Mucosa of stomach (tissue), 1 donor: ENCODE data around the gene LIME1.

Experiments used
- H3K27me3 ChIP-seq: one replicate; pipeline ENCODE4 v1.7.0; 2013; ENCODE audit warnings: mild to moderate bottlenecking, low read length; ENCODE audit not compliant: control insufficient read depth, insufficient read depth
- H3K36me3 ChIP-seq: one replicate; pipeline ENCODE4 v1.7.0; 2013; ENCODE audit warnings: low read length; ENCODE audit not compliant: control insufficient read depth, insufficient read depth
- H3K4me1 ChIP-seq: one replicate; pipeline ENCODE4 v1.7.0; 2013; ENCODE audit warnings: mild to moderate bottlenecking, low read length; ENCODE audit not compliant: control insufficient read depth, insufficient read depth
- H3K4me3 ChIP-seq: one replicate; pipeline ENCODE4 v1.7.0; 2013; ENCODE audit warnings: low read length
- H3K9ac ChIP-seq: one replicate; pipeline ENCODE4 v1.7.0; 2013; ENCODE audit warnings: mild to moderate bottlenecking, low read length, moderate library complexity
- H3K9me3 ChIP-seq: one replicate; pipeline ENCODE4 v1.7.0; 2013; ENCODE audit warnings: mild to moderate bottlenecking, low read length, moderate library complexity; ENCODE audit not compliant: control insufficient read depth
- donor health status: Pancreatic carcinoma.

Gene LIME1

DNA sequence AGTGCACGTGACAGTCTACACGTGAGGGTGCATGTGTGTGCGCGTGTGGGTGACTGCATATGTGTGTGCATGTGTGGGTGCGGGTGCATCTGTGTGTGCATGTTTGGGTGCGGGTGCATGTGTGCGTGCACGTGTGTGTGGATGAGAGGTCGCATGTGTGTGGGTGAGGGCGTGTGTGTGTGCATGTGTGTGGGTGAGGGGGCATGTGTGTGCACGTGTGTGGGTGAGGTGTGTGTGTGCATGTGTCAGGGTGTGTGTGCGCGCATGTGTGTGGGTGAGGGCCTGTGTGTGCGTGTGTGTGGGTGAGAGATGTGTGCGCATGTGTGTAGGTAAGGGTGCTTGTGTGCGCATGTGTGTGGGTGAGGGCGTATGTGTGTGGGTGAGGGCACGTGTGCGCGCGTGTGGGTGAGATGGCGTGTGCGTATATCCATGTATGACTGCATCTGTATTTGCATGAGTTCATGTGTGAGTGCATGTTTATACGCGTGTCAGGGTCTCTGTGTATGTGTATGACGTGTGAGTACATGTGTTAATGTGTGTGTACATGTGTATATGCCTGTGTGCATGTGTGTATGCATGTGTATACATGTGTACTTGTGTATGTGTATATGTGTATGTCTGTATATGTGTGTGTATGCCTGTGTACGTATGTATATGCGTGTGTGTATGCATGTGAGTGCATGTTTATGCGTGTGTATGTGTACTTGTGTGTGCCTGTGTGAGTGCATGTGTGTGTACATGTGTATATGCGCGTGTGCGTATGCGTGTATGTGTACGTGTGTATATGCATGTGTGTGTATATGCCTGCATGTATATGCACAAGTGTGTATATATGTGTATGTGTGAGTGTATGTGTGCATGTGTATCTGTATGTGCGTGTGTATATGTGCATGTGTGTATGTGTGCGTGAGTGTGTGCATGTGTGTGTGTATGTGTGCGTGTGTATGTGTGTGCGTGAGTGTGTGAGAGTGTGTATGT lies 4.1 kb upstream of the LIME1 start:
- Histone ChIP-seq H3K9ac (no peak overlapping the region), H3K4me3 (no peak overlapping the region), H3K36me3 (peaks cover 6% of the 10 kb centered on the region), H3K9me3 (no peaks in the 10 kb centered on the region), H3K4me1 (peaks cover 19% of the 10 kb centered on the region), H3K27me3 (no peaks in the 10 kb centered on the region)

DNA sequence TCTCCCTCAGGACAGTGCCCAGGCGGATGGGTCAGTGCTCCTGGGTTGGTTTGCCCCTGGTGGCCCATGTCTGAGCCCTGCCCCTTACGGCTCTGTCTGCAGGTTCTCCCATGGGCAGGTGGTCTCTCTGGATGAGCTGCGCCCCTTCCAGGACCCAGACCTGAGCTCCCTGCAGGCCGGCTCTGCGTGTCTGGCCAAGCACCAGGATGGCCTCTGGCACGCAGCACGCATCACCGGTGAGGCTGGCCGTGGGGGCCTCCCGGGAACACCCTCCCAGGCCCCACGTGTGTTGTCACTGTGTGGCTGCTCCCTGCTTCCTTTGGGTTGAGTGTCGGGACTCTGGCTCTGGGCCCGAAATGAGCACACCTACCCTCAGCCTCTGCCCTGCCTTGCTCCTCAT lies 3.3 kb upstream of the LIME1 start:
- H3K4me1 ChIP-seq, result peaks cover 21% of the 10 kb centered on the region
- no peak overlapping the region for H3K9ac ChIP-seq
- no peaks in the 10 kb centered on the region for H3K27me3 ChIP-seq
- H3K9me3 ChIP-seq, result no peaks in the 10 kb centered on the region
- H3K36me3 ChIP-seq, result peaks cover 6% of the 10 kb centered on the region
- no peak overlapping the region for H3K4me3 ChIP-seq

DNA sequence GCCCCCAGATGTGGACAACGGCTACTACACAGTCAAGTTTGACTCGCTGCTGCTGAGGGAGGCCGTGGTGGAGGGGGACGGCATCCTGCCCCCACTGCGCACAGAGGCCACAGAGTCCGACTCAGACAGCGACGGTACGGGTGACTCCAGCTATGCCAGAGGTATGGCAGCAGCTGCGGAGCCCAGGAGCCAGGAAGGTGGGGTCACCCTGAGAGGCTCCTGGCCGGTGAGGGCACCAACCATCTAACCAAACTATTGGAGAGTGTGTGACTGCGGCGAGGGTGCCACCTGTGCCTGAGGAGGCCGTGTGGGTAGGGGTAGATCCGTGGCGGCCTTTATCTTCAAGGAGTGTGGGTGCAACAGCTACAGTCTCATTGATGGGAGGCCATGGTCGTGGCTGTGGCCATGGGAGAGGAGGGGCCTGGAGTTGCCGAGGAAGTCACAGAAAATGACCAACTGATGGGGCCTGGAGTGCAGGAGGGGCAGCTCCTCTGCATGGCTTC lies 2.8 kb upstream of the LIME1 start:
- peaks cover 26% of the 10 kb centered on the region for H3K4me1 ChIP-seq

DNA sequence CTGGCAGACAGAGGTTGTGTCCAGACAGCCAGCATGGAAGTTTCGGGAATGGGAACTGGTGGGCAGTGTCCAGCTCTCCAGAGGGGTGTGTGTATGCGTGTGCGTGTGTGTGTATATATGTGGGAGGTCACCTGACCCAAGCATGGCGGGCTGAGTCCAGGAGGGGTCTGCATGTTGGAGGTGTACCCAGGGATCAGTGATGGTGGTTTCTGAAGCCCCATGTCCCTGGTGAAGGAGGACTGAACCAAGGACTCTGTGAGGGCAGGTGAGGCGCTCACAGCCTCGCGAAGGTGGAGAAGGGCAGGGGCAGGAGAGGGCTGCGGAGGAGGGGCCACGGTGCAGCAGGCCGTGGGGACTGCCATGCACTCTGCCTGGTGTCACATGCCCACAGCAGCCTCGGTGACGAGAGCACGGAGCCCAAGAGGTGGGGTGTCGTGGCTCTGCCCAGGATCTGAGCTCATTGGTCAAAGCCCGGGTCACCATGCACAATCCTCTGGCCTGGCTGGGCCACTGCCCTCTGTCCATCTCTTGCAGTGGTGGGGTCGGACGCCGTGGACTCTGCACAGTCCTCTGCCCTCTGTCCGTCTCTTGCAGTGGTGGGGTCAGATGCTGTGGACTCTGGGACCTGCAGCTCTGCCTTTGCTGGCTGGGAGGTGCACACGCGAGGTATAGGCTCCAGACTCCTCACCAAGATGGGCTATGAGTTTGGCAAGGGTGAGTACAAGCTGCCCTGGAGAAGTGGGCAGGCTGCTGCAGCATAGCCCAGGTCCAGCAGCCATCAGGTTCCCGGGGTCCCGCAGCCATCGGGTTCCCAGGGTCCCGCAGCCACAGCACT lies 2.1 kb upstream of the LIME1 start:
- Histone ChIP-seq H3K4me3 (no peak overlapping the region), H3K36me3 (peaks cover 6% of the 10 kb centered on the region), H3K4me1 (peaks cover 31% of the 10 kb centered on the region)

More for the DNA sequence above, 2.8 kb upstream of the LIME1 start:
- no peak overlapping the region for H3K4me3 ChIP-seq
- H3K9ac ChIP-seq, result no peak overlapping the region
- H3K9me3 ChIP-seq, result no peaks in the 10 kb centered on the region
- H3K36me3 ChIP-seq, result peaks cover 6% of the 10 kb centered on the region
- no peaks in the 10 kb centered on the region for H3K27me3 ChIP-seq

DNA sequence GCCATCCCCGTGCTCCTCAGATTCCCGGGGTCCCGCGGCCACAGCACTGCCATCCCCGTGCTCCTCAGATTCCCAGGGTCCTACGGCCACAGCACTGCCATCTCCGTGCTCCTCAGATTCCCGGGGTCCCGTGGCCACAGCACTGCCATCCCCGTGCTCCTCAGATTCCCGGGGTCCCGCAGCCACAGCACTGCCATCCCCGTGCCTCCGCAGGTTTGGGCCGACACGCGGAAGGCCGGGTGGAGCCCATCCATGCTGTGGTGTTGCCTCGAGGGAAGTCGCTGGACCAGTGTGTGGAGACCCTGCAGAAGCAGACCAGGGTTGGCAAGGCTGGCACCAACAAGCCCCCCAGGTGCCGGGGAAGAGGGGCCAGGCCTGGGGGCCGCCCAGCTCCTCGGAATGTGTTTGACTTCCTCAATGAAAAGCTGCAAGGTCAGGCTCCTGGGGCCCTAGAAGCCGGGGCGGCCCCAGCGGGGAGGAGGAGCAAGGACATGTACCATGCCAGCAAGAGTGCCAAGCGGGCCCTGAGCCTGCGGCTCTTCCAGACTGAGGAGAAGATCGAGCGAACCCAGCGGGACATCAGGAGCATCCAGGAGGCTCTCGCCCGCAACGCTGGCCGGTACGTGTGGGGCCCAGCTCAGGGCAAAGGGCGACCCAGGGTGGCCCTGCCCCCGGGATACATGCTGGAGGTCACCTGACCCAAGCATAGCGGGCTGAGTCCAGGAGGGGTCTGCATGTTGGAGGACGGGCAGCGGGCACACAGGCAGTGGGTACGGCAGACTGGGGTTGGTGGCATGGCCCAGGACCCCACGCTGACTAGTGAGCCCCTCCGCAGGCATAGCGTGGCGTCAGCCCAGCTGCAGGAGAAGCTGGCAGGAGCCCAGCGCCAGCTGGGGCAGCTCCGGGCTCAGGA lies 1.3 kb upstream of the LIME1 start:
- no peaks in the 10 kb centered on the region for H3K27me3 ChIP-seq
- H3K4me3 ChIP-seq, result no peak overlapping the region
- H3K4me1 ChIP-seq, result peaks cover 31% of the 10 kb centered on the region
- no peaks in the 10 kb centered on the region for H3K9me3 ChIP-seq
- H3K9ac ChIP-seq, result no peak overlapping the region
- peaks cover 6% of the 10 kb centered on the region for H3K36me3 ChIP-seq

More for the DNA sequence above, 2.1 kb upstream of the LIME1 start:
- Histone ChIP-seq H3K27me3 (no peaks in the 10 kb centered on the region), H3K9ac (no peak overlapping the region), H3K9me3 (no peaks in the 10 kb centered on the region)

DNA sequence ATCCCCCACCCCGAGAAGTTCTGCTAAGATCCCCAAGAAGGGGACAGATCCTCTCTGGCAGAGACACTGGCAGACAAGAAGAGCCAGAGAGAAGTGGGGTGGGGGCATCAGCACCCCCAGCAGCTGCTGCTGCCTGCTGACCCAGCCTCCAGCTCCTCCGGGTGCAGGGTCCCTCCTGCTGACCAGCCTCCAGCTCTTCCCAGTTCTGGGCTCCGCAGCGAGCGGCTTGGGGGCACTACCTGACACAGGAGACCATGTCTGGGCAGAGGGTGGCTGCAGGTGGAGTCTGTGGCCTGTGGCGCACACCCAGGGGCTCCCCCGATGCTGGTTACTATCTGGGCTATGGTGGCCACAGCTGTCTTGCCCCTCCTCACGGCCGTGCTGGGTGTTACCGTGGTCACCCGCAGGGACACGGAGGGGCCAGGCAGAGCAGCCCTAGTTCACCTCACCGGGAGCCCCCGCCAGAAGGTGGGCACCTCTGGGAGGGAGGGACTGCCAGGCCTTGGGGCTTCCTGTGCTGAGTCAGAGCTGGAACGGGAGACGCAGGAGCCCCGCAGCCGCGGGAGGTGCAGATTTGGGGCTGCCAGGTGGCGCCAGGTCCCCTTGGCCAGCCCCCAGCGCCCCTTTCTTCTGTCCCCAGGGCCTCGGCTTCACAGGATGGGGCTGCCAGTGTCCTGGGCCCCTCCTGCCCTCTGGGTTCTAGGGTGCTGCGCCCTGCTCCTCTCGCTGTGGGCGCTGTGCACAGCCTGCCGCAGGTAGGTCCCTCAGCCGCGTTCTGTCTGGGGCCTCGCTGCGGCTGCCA lies 630 bp downstream of the LIME1 start:
- peak overlapping the region; percentile 9 for H3K4me3 ChIP-seq
- peaks cover 6% of the 10 kb centered on the region for H3K36me3 ChIP-seq
- H3K9ac ChIP-seq, result peak overlapping the region; percentile 64
- H3K9me3 ChIP-seq, result no peaks in the 10 kb centered on the region
- H3K4me1 ChIP-seq, result peaks cover 47% of the 10 kb centered on the region
- no peaks in the 10 kb centered on the region for H3K27me3 ChIP-seq

DNA sequence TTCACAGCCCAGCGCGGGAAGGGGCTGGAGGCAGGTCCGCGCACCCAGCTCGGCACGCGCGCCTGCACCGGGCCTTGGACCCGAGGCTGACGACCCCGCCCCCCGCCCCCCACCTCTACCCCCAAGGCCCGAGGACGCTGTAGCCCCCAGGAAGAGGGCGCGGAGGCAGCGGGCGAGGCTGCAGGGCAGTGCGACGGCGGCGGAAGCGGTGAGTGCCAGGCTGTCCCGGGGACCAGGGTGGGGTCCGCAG lies 1.2 kb downstream of the LIME1 start:
- Histone ChIP-seq H3K36me3 (peaks cover 6% of the 10 kb centered on the region), H3K4me3 (no peak overlapping the region), H3K9ac (no peak overlapping the region), H3K27me3 (no peaks in the 10 kb centered on the region), H3K4me1 (peaks cover 47% of the 10 kb centered on the region), H3K9me3 (no peaks in the 10 kb centered on the region)

DNA sequence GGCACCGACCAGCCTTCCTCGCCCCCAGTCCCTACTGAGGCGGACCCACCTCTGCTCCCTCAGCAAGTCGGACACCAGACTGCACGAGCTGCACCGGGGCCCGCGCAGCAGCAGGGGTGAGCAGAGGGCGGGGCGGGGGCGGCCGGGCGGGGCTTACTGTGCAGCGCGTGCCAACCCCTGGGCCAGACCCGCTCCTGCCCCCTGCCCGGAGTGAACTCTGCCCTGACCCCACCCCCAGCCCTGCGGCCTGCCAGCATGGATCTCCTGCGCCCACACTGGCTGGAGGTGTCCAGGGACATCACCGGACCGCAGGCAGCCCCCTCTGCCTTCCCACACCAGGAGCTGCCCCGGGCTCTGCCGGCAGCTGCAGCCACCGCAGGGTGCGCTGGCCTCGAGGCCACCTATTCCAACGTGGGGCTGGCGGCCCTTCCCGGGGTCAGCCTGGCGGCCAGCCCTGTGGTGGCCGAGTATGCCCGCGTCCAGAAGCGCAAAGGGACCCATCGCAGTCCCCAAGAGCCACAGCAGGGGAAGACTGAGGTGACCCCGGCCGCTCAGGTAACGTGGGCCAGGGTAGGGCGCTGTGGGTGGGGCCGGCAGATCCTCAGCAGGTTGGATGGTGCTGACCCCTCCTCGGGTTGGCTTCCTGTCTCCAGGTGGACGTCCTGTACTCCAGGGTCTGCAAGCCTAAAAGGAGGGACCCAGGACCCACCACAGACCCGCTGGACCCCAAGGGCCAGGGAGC lies 1.7 kb downstream of the LIME1 start:
- Histone ChIP-seq H3K27me3 (no peaks in the 10 kb centered on the region), H3K4me3 (no peak overlapping the region), H3K4me1 (peaks cover 47% of the 10 kb centered on the region), H3K36me3 (peaks cover 6% of the 10 kb centered on the region), H3K9ac (peak overlapping the region; percentile 3), H3K9me3 (no peaks in the 10 kb centered on the region)

DNA sequence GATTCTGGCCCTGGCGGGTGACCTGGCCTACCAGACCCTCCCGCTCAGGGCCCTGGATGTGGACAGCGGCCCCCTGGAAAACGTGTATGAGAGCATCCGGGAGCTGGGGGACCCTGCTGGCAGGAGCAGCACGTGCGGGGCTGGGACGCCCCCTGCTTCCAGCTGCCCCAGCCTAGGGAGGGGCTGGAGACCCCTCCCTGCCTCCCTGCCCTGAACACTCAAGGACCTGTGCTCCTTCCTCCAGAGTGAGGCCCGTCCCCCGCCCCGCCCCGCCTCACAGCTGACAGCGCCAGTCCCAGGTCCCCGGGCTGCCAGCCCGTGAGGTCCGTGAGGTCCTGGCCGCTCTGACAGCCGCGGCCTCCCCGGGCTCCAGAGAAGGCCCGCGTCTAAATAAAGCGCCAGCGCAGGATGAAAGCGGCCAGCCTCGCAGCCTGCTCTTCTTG lies 2.2 kb downstream of the LIME1 start:
- Histone ChIP-seq H3K9ac (peak overlapping the region; percentile 50), H3K4me1 (peaks cover 47% of the 10 kb centered on the region), H3K27me3 (no peaks in the 10 kb centered on the region), H3K36me3 (peaks cover 5% of the 10 kb centered on the region), H3K9me3 (no peaks in the 10 kb centered on the region), H3K4me3 (no peak overlapping the region)

DNA sequence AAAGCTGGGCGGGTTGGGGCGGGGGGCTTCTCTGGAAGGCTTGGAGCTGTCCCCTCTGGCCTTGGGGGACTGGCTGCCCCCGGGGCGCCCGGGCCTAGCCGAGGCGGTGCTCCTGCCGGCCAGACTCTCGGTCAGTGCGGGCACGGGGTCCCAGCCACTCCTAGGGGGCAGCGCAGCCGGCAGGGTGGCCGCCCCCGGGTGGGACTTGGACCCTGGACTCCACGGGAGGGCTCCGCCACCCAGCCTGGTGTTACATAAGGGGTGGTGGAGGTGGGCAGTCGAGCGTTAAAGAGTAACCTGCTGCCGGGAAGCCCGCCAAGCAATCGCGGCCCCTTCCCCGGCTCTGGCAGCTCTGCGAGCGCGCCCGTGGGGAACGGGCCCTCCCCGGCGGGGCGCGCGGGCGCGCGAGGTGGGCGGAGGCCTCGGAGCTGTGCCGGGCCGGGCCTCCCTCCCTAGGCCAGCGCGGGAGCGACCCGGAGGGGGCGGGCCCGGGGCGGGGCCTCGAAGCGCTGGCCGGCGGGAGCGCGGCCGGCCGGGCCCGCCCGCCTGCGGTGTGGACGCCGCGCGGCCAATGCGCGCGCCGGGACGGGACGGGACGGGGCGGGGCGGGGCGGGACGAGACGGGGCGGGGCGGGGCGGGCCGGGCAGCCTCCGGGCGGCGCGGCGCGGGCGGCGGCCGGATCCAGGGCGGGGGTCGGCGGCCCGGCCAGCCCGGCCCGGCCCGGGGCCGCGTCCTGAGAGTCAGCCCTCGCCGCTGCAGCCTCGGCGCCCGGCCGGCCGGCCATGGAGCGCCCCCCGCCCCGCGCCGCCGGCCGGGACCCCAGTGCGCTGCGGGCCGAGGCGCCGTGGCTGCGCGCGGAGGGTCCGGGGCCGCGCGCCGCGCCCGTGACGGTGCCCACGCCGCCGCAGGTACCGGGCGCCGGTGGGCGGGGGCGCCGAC lies 2.9 kb downstream of the LIME1 start, which contains the start of gene SLC2A4RG:
Gene SLC2A4RG, plus strand, starts transcription at position 647 of the 940 bp plus-strand sequence. Its CDS starts 137 bp downstream, at position 784.
- H3K9ac ChIP-seq, result peak within 1 kb of the TSS; percentile 59
- no peaks in the 10 kb centered on the region for H3K27me3 ChIP-seq
- H3K4me3 ChIP-seq, result peak within 1 kb of the TSS; percentile 50
- no peaks in the 10 kb centered on the region for H3K9me3 ChIP-seq
- no peaks in the 10 kb centered on the region for H3K36me3 ChIP-seq
- H3K4me1 ChIP-seq, result peaks cover 47% of the 10 kb centered on the region
